Measurements from ENCODE around the gene COL13A1.

The COL13A1 gene

GRCh38 chr10:69855346-69856111, 53.8 kb downstream of the COL13A1 start:
- no peak for TF ChIP-seq CTCF (IDR thresholded peaks at IDR 0.05; ENCODE audit: low read depth, low read length, missing control alignments)
- no peak for DNase-seq (ENCODE audit: low read depth)
- H3K4me3 ChIP-seq (ENCODE audit: low read depth, low read length) = no peak overlapping the region

DNA sequence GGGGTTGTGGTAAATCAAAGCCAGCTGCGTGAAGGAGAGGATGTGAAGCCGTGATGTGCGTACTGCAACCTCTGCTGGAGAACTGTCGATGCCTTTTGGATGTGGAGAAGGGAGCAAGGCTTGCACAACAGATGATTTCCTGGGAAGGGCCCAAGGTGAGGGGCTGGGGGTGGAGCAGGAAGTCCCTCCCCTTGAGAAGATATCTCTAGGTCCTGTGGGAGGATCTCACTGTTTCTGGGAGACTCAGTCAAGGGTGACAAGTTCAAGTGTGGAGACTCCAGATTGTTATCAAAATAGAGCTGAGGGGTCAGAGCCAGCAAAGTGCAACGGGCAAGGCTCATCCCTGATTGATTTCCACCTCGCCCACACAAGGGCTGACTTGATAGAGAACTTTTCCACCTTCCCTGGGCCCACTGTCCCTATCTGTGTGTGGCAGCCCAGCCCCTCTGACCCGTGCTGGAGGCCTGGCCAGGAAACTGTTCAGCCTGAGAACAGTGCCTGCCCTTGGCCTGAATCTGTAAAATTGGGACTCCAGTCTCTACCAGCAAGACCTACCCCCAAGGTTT, 55.0 kb downstream of the COL13A1 start:
- TF ChIP-seq CTCF (IDR thresholded peaks at IDR 0.05; ENCODE audit: low read depth, low read length, missing control alignments) = no peak
- no peak for DNase-seq (ENCODE audit: low read depth)
- no peak overlapping the region for H3K4me3 ChIP-seq (ENCODE audit: low read depth, low read length)

DNA sequence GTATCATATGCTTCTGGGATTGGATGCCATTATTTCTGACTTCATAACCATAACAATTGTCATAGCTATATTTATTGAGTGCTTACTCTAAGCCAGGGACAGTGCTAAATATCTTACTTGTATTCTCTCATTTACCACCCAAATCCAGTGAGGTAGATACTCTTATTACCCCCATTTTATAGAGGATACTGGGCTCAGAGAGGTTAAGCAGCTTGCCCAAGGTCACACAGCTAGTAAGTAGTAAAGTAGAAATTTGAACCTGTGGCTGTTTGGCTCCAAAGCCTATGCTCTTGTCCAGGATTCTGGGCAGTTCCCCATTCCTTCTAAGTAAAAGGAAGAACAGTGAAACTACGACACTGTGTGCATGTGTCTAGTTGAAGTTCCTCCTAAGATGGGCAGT, 56.5 kb downstream of the COL13A1 start:
- no peak for TF ChIP-seq CTCF (IDR thresholded peaks at IDR 0.05; ENCODE audit: low read depth, low read length, missing control alignments)
- DNase-seq (ENCODE audit: low read depth) = no peak

GRCh38 chr10:69860271-69860670, 58.6 kb downstream of the COL13A1 start:
- no peak for DNase-seq (ENCODE audit: low read depth)
- TF ChIP-seq CTCF (IDR thresholded peaks at IDR 0.05; ENCODE audit: low read depth, low read length, missing control alignments) = no peak
- no peak overlapping the region for H3K4me3 ChIP-seq (ENCODE audit: low read depth, low read length)

More for the DNA sequence above, 56.5 kb downstream of the COL13A1 start:
- no peak overlapping the region for H3K4me3 ChIP-seq (ENCODE audit: low read depth, low read length)

- DNase-seq (ENCODE audit: low read depth) = no peak
- H3K4me3 ChIP-seq (ENCODE audit: low read depth, low read length) = no peak overlapping the region
- no peak for TF ChIP-seq CTCF (IDR thresholded peaks at IDR 0.05; ENCODE audit: low read depth, low read length, missing control alignments)
Observed at GRCh38 chr10:69861251-69862240, 59.8 kb downstream of the COL13A1 start.

DNA sequence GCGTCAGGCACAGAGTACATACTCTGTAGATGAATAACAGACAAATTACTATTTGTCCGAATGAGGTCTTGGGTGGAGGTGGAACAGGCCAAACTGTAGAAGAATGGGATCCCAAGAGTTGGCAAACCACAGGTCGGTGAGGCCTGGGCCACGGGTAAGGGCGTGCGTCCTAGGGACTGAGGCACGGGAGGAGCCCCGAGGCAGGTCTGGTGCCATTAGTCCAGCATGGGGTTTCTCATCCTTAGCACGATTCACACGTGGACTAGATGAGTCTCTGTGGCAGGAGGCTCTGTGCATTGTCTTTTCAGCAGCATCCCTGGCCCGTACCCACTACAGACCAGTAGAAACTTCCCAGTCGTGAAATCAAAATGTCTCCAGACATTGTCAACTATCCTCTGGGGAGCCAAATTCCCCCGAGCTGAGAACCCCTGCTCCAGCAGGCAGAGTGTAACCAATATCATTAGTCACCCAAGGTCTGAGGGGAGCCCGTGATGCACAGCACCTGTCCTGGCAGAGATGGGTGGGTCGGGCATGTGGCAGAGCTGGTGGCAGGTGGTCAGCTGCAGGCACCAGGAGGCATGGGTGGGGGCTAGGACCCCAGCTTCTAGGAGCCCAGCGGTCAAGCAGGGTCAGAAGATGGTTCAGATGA, 61.3 kb downstream of the COL13A1 start:
- DNase-seq (ENCODE audit: low read depth) = no peak
- TF ChIP-seq CTCF (IDR thresholded peaks at IDR 0.05; ENCODE audit: low read depth, low read length, missing control alignments) = no peak
- no peak overlapping the region for H3K4me3 ChIP-seq (ENCODE audit: low read depth, low read length)

Data from GM12864 (cell line).